Endometrium (tissue), 2 donors: Measurements from ENCODE around the gene RETREG3.

Source experiments
- FAIRE-seq: peaks from 2 replicates; lab custom pipeline; 2012; peaks lifted over from hg19 to GRCh38; lab: Jason Lieb, UNC
- donor health status: control.
- donor health status: control.

The RETREG3 gene

DNA sequence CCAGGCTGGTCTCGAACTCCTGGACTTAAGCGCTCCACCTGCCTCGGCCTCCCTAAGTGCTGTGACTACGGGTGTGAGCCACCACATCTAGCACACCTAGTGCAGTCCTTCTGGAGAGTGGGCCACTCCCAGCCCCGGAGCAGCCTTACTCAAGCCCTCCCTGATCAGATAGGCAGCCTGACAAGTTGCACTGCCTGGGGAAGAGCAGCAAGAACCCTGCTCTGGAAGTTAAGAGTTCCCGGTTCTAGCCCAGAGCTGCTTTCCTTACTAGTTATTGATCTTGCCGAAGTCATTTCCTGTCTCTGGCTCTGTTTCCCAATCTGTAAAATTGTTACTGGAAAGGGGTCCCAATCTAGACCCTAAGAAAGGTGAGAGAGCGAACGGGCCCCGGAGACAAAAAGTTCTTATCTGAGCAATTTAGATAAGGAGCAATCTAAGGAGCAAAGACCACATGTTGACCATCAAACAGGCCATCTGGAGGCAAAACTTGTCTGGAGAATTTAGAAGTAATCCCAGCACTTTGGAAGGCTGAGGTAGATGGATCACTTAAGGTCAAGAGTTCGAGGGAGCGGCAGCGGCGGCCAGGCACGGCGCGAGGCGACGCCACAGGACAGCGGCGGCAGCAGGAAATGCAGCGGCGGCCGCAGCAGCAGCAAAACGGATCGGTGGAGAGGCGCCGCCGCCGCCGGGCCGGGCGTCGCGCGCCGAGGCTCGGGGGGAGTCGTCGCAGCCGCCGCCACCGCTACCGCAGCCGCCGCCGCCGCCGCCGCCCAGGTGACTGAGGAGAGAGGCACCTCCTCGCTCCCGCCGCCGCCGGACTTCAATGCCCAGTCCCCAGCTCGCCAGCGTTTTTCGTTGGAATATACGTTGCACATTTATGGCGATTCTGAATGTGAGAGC lies 77.5 kb downstream of the RETREG3 start:
- no peak for FAIRE-seq

DNA sequence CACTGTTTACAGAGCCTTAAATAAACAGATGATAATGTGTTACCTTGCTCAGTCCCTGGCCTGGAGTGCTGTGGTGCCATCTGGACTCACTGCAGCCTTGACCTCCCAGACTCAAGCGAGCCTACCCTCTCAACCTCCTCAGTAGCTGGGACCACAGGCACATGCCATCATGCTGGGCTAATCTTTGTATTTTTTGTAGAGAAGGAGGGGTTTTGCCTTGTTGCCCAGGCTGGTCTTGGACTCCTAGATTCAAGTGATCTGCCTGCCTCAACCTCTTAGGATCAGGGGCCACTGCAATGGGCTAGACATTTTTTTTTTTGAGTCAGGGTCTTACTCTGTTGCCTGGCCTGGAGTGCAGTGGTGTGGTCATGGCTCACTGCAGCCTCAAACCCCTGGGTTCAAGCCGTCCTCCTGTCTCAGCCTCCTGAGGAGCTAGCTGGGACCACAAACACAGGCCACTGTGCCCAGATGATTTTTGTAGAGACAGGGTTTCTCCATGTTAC lies 78.2 kb downstream of the RETREG3 start:
- FAIRE-seq = no peak
